Endothelial cell of umbilical vein (primary cell): ENCODE results near the gene RGS6. TPM values are rescaled to one million over a fixed set of nuclear protein-coding genes. Genes with fewer than 3 reads are reported as not detected.

Source experiments
- BruUV-seq: library from RNA; stranded (reverse); fragments of 400-500 nt; replicated peaks from 2 replicates; lab custom pipeline; 2021; lab: Mats Ljungman, UMichigan
- CTCF ChIA-PET: fragments of 300-600, 350-600 bp; sonication (Branson Sonifier 250); formaldehyde crosslinking; loops from one replicate; lab custom pipeline; 2021; ENCODE audit warnings: antibody characterized with exemption, inconsistent platforms; lab: Charles Lee
- POLR2A ChIA-PET: fragments of 300-600, 350-600 bp; sonication (Branson Sonifier 250); formaldehyde crosslinking; loops from one replicate; lab custom pipeline; 2021; ENCODE audit warnings: antibody characterized with exemption, inconsistent platforms; lab: Charles Lee
- DNase-seq: peaks from one replicate; pipeline ENCODE4 v3.0.0-alpha.2; 2011; ENCODE audit warnings: low read depth, low spot score
- FAIRE-seq: peaks from 2 replicates; lab custom pipeline; 2011; peaks lifted over from hg19 to GRCh38; lab: Jason Lieb, UNC
- H2AFZ ChIP-seq: 2 replicates; pipeline ENCODE4 v1.6.0; 2012; ENCODE audit warnings: low read depth, low read length, control low read depth, inconsistent platforms
- H3K27ac ChIP-seq: 2 replicates; pipeline ENCODE4 v1.5.1; 2011; ENCODE audit warnings: low read depth, mild to moderate bottlenecking, control low read depth, low read length, moderate library complexity; ENCODE audit not compliant: insufficient read depth
- H3K27me3 ChIP-seq, 2 experiments: 2 replicates each; pipeline versions ENCODE4 v1.6.0 to v1.6.1; 2011; ENCODE audit warnings: low read length in 2 of 2, mixed read lengths in 1 of 2; ENCODE audit not compliant: control insufficient read depth in 2 of 2, insufficient read depth in 2 of 2
- H3K36me3 ChIP-seq, 2 experiments: 2 replicates in 1 of 2; 3 replicates in 1 of 2; pipeline ENCODE4 v1.5.1; 2011; ENCODE audit warnings: low read length in 2 of 2, mild to moderate bottlenecking in 1 of 2, moderate library complexity in 1 of 2; ENCODE audit not compliant: control insufficient read depth in 2 of 2, insufficient read depth in 2 of 2; ENCODE audit errors: extremely low read depth in 1 of 2
- H3K4me1 ChIP-seq: 3 replicates; pipeline ENCODE4 v1.5.1; 2011; ENCODE audit warnings: mild to moderate bottlenecking, low read length; ENCODE audit not compliant: control insufficient read depth, insufficient read depth; ENCODE audit errors: extremely low read depth
- H3K4me2 ChIP-seq: 2 replicates; pipeline ENCODE4 v1.6.1; 2011; ENCODE audit warnings: low read length, control low read depth, mixed read lengths; ENCODE audit not compliant: insufficient read depth
- H3K4me3 ChIP-seq, 3 experiments: fragments of 200-600 bp in 1 of 3; sonication (generic), shearing (Covaris generic) in 1 of 3; replicated peaks in 1 of 3; 2 replicates each; pipeline ENCODE4 v1.5.1; 2011 to 2016; ENCODE audit warnings: control low read depth in 3 of 3, low read length in 3 of 3, mild to moderate bottlenecking in 2 of 3, inconsistent platforms in 1 of 3, low read depth in 1 of 3, moderate library complexity in 1 of 3; ENCODE audit not compliant: insufficient read depth in 1 of 3
- H3K79me2 ChIP-seq: 2 replicates; pipeline ENCODE4 v1.6.0; 2012; ENCODE audit warnings: low read length, inconsistent platforms; ENCODE audit not compliant: control insufficient read depth, insufficient read depth
- H3K9ac ChIP-seq: replicated peaks from 2 replicates; pipeline ENCODE3; 2011; ENCODE audit warnings: low read length, control low read depth; ENCODE audit not compliant: insufficient read depth; ENCODE audit errors: extremely low read depth
- H3K9me1 ChIP-seq: replicated peaks from 3 replicates; pipeline ENCODE4 v1.6.0; 2011; ENCODE audit warnings: mild to moderate bottlenecking, low read length; ENCODE audit not compliant: control insufficient read depth, insufficient read depth; ENCODE audit errors: extremely low read depth
- H3K9me3 ChIP-seq: replicated peaks from 2 replicates; pipeline ENCODE4 v1.5.1; 2012; ENCODE audit warnings: low read length, inconsistent platforms; ENCODE audit not compliant: control insufficient read depth, insufficient read depth
- H4K20me1 ChIP-seq: replicated peaks from 2 replicates; pipeline ENCODE3; 2011; ENCODE audit warnings: mild to moderate bottlenecking, low read length; ENCODE audit not compliant: control insufficient read depth, insufficient read depth; ENCODE audit errors: extremely low read depth
- EZH2 ChIP-seq: IDR thresholded peaks from 2 replicates; pipeline ENCODE4 v1.6.1; 2012; ENCODE audit warnings: borderline replicate concordance, low read depth, mild to moderate bottlenecking, moderate library complexity, low read length, inconsistent platforms; ENCODE audit not compliant: severe bottlenecking
- FOS ChIP-seq: IDR thresholded peaks from 2 replicates; pipeline ENCODE4 v1.6.1; 2011; ENCODE audit warnings: mild to moderate bottlenecking, low read length, moderate library complexity, borderline replicate concordance; ENCODE audit not compliant: insufficient read depth
- GATA2 ChIP-seq: IDR thresholded peaks from 2 replicates; pipeline ENCODE4 v1.7.0; 2011; ENCODE audit warnings: low read depth, mild to moderate bottlenecking, moderate library complexity, mixed read lengths, low read length; ENCODE audit not compliant: insufficient read length, insufficient read depth
- JUN ChIP-seq: IDR thresholded peaks from 2 replicates; pipeline ENCODE4 v1.6.1; 2011; ENCODE audit warnings: borderline replicate concordance, low read depth; ENCODE audit not compliant: insufficient read length, insufficient read depth
- MYC ChIP-seq: IDR thresholded peaks from one replicate; pipeline ENCODE4 v1.6.1; 2011; ENCODE audit warnings: mild to moderate bottlenecking, low read depth, low read length
- POLR2A ChIP-seq: IDR thresholded peaks from 2 replicates; pipeline ENCODE4 v1.6.1; 2012; ENCODE audit warnings: low read depth, mild to moderate bottlenecking, control low read depth, low read length
- POLR2AphosphoS5 ChIP-seq: IDR thresholded peaks from 2 replicates; pipeline ENCODE4 v1.6.1; 2012; ENCODE audit warnings: low read depth, mild to moderate bottlenecking, control low read depth, low read length, moderate library complexity; ENCODE audit not compliant: insufficient read depth
- dilution Hi-C: fragments of 300-500 bp; cut with MboI; formaldehyde crosslinking; loops from one replicate; pipeline ENCODE4 v1.15.0; 2019; ENCODE audit warnings: low sequenced_read_pairs; ENCODE audit not compliant: extremely low pct_ligation_motif_present
- intact Hi-C: fragments of 100-400 bp; cut with micrococcal nuclease; formaldehyde crosslinking; loops from one replicate; pipeline ENCODE4 v1.10.0; 2022
- polyA plus RNA-seq, 4 experiments: library from polyadenylated mRNA; depleted of rRNA in 3 of 4; stranded (reverse) in 3 of 4; unstranded in 1 of 4; fragments of >200 nt; gene quantifications; 2 replicates each; pipeline versions ENCODE4 v1.2.1 to v1.2.3, GENCODE V29; 2011 to 2012; ENCODE audit warnings: missing spikeins in 1 of 4
- total RNA-seq: library from RNA; stranded (reverse); gene quantifications from 2 replicates; pipeline ENCODE4 v1.2.3, GENCODE V29; 2021
- TF ChIP-seq, protein P1 (sequence below), 2 donors: IDR thresholded peaks; 1 replicate in 1 of 2; 2 replicates in 1 of 2; pipeline ENCODE4 v1.5.1; 2011; ENCODE audit warnings: low read length in 2 of 2, mild to moderate bottlenecking in 2 of 2, moderate library complexity in 2 of 2, control low read depth in 1 of 2, inconsistent platforms in 1 of 2, low read depth in 1 of 2; ENCODE audit not compliant: insufficient read depth in 1 of 2; ENCODE audit errors: extremely low read depth in 1 of 2
- TF ChIP-seq, protein P2 (sequence below): IDR thresholded peaks from 2 replicates; pipeline ENCODE4 v1.6.1; 2011; ENCODE audit not compliant: insufficient read depth, insufficient read length

The RGS6 gene
- total and polyA plus RNA-seq, 2 donors (not counting 3 experiments of a cell fraction or from before 2014, with no cell fraction given) = not detected

DNA sequence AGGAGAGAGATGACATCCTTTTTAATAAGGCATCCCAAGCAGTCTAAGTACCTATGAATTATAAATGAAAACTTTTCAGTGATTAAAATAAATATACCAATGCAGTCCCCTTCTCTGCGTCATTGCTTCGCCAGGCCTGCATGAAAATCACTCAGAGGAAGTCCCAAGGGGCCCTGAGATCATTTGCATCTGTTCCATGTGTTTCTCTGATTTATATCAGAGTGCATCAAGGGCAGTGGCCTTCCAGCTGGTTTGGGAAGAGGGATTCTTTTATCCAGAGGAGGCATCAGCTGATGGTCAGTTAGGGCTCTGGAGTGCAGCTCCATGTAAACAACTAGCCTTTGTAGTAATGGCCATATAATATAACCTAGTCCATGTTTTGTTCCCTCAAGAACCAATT is 210.1 kb downstream of the RGS6 start:
- Histone ChIP-seq H3K4me3 (no peak overlapping the region), H3K27me3 (no peaks in the 10 kb centered on the region), H3K36me3 (no peaks in the 10 kb centered on the region), H4K20me1 (no peaks in the 10 kb centered on the region), H2AFZ (no peak overlapping the region), H3K9me3 (no peaks in the 10 kb centered on the region), H3K4me1 (no peaks in the 10 kb centered on the region), H3K27ac (no peak overlapping the region), H3K9ac (no peak overlapping the region), H3K4me2 (no peak overlapping the region), H3K9me1 (no peaks in the 10 kb centered on the region), H3K79me2 (no peaks in the 10 kb centered on the region)
- dilution Hi-C loops (no loop called here), intact Hi-C loops (no loop called here)
- no TSS peak for BruUV-seq
- ChIA-PET POLR2A (no interaction called here), CTCF (no interaction called here)
- FAIRE-seq (no peak), DNase-seq (no peak)
- TF ChIP-seq POLR2A = no peak

DNA sequence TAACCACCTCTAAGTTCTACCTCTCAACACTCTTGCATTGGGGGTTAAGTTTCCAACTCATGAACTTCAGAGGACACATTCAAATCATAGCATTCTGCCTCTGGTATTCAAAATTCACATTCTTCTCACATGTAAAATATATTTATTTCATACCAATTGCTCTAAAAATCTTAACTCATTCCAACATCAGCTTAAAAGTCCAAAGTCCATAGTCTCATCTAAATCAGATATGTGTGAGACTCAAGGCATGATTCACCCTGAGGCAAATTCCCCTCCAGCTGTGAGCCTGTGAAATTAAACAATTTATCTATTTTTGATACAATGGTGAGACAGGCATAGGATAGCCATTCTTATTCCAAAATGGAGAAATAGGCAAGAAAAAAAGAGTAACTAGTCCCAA is 214.0 kb downstream of the RGS6 start:
- H3K9me1 ChIP-seq = no peaks in the 10 kb centered on the region
- no peaks in the 10 kb centered on the region for H3K36me3 ChIP-seq
- H3K27me3 ChIP-seq = no peaks in the 10 kb centered on the region
- no peak overlapping the region for H2AFZ ChIP-seq
- no peaks in the 10 kb centered on the region for H3K79me2 ChIP-seq
- dilution Hi-C loops (no loop called here), intact Hi-C loops (no loop called here)
- TF ChIP-seq POLR2AphosphoS5 (no peak), MYC (no peak), JUN (no peak), GATA2 (no peak), FOS (no peak), POLR2A (no peak), EZH2 (no peak)
- TF ChIP-seq, protein P1, sequence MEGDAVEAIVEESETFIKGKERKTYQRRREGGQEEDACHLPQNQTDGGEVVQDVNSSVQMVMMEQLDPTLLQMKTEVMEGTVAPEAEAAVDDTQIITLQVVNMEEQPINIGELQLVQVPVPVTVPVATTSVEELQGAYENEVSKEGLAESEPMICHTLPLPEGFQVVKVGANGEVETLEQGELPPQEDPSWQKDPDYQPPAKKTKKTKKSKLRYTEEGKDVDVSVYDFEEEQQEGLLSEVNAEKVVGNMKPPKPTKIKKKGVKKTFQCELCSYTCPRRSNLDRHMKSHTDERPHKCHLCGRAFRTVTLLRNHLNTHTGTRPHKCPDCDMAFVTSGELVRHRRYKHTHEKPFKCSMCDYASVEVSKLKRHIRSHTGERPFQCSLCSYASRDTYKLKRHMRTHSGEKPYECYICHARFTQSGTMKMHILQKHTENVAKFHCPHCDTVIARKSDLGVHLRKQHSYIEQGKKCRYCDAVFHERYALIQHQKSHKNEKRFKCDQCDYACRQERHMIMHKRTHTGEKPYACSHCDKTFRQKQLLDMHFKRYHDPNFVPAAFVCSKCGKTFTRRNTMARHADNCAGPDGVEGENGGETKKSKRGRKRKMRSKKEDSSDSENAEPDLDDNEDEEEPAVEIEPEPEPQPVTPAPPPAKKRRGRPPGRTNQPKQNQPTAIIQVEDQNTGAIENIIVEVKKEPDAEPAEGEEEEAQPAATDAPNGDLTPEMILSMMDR (IDR thresholded peaks at IDR 0.05; ENCODE audit: extremely low read depth in 1 of 2, insufficient read depth in 1 of 2, low read depth in 1 of 2, low read length in 2 of 2) = no peak
- TF ChIP-seq, protein P2, sequence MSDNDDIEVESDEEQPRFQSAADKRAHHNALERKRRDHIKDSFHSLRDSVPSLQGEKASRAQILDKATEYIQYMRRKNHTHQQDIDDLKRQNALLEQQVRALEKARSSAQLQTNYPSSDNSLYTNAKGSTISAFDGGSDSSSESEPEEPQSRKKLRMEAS = no peak
- peaks cover 8% of the 10 kb centered on the region for H3K9me3 ChIP-seq
- H3K4me3 ChIP-seq = no peak overlapping the region
- no TSS peak for BruUV-seq
- no peaks in the 10 kb centered on the region for H4K20me1 ChIP-seq
- no peak overlapping the region for H3K4me2 ChIP-seq
- CTCF ChIA-PET = no interaction called here
- FAIRE-seq (no peak), DNase-seq (no peak)
- no peak overlapping the region for H3K9ac ChIP-seq
- no peaks in the 10 kb centered on the region for H3K4me1 ChIP-seq
- H3K27ac ChIP-seq = no peak overlapping the region
- POLR2A ChIA-PET = no interaction called here
